Measurements from ENCODE around the gene CACNA2D1. TPM values are rescaled to one million over a fixed set of nuclear protein-coding genes. Genes with fewer than 3 reads are reported as not detected.

The CACNA2D1 gene
- total and polyA plus RNA-seq, 8 donors = 0.79 to 5.0 (median 2.1) TPM

GRCh38 chr7:82247814-82248433, 195.7 kb downstream of the CACNA2D1 start:
- H3K4me3 ChIP-seq = no peak overlapping the region
- ATAC-seq = peak in 2 of 4 donors; percentile 42 to 51
- intact Hi-C loops (cut with DNase I) = no loop called here
- no peak for FAIRE-seq
- no peaks in the 10 kb centered on the region for H3K9me3 ChIP-seq
- WGBS, 2 donors = 54 to 80% methylated on average over 3 of the region's 3 CpGs
- H3K27ac ChIP-seq = no peak overlapping the region
- no peaks in the 10 kb centered on the region for H3K4me1 ChIP-seq
- no peaks in the 10 kb centered on the region for H3K36me3 ChIP-seq
- no peaks in the 10 kb centered on the region for H3K27me3 ChIP-seq
- TF ChIP-seq CTCF (IDR thresholded peaks at IDR 0.05) = peak in 2 of 4 donors; percentile 16 to 19
- no peak for DNase-seq

GRCh38 chr7:82244947-82245517, 198.5 kb downstream of the CACNA2D1 start:
- FAIRE-seq = no peak
- intact Hi-C loops (cut with DNase I) = no loop called here
- no peaks in the 10 kb centered on the region for H3K9me3 ChIP-seq
- 60 to 67% methylated on average over 3 of the region's 3 CpGs for WGBS, 2 donors
- no peaks in the 10 kb centered on the region for H3K4me1 ChIP-seq
- H3K27me3 ChIP-seq = peaks cover 0 to 8% (median 0%) of the 10 kb centered on the region in 4 donors
- no peak for DNase-seq
- no peak for TF ChIP-seq CTCF (IDR thresholded peaks at IDR 0.05)
- H3K36me3 ChIP-seq = no peaks in the 10 kb centered on the region
- H3K4me3 ChIP-seq = no peak overlapping the region
- no peak for ATAC-seq
- no peak overlapping the region for H3K27ac ChIP-seq

GRCh38 chr7:82241356-82241755, 202.2 kb downstream of the CACNA2D1 start:
- intact Hi-C loops (cut with DNase I) = no loop called here
- FAIRE-seq (no peak), ATAC-seq (no peak), DNase-seq (no peak)
- H3K4me1 ChIP-seq = no peaks in the 10 kb centered on the region
- no peak overlapping the region for H3K4me3 ChIP-seq
- H3K27me3 ChIP-seq = peaks cover 0 to 19% (median 3%) of the 10 kb centered on the region in 4 donors
- no peaks in the 10 kb centered on the region for H3K36me3 ChIP-seq
- no peak overlapping the region for H3K27ac ChIP-seq
- no peak for TF ChIP-seq CTCF (IDR thresholded peaks at IDR 0.05)
- no peaks in the 10 kb centered on the region for H3K9me3 ChIP-seq

GRCh38 chr7:82235713-82236112, 207.9 kb downstream of the CACNA2D1 start:
- FAIRE-seq = no peak
- H3K9me3 ChIP-seq = no peaks in the 10 kb centered on the region
- WGBS, 2 donors = 79 to 94% methylated on average over 2 of the region's 2 CpGs
- ATAC-seq = no peak
- DNase-seq = no peak
- intact Hi-C loops (cut with DNase I) = no loop called here
- no peak overlapping the region for H3K27ac ChIP-seq
- H3K27me3 ChIP-seq = peaks cover 0 to 11% (median 3%) of the 10 kb centered on the region in 4 donors
- H3K4me3 ChIP-seq = no peak overlapping the region
- H3K4me1 ChIP-seq = no peaks in the 10 kb centered on the region
- H3K36me3 ChIP-seq = no peaks in the 10 kb centered on the region
- no peak for TF ChIP-seq CTCF (IDR thresholded peaks at IDR 0.05)

- intact Hi-C loops (cut with DNase I) = no loop called here
- H3K9me3 ChIP-seq = no peaks in the 10 kb centered on the region
- H3K27me3 ChIP-seq = peaks cover 0 to 11% (median 3%) of the 10 kb centered on the region in 4 donors
- 27 to 31% methylated on average over 4 of the region's 4 CpGs for WGBS, 2 donors
- FAIRE-seq (peak; percentile 96), ATAC-seq (peak in 3 of 4 donors; percentile 25 to 49 (median 39)), DNase-seq (no peak)
- H3K4me3 ChIP-seq = no peak overlapping the region
- TF ChIP-seq CTCF (IDR thresholded peaks at IDR 0.05) = peak in 3 of 4 donors; percentile 11 to 41 (median 32)
- no peaks in the 10 kb centered on the region for H3K36me3 ChIP-seq
- no peak overlapping the region for H3K27ac ChIP-seq
- H3K4me1 ChIP-seq = no peaks in the 10 kb centered on the region
Measured at GRCh38 chr7:82234457-82235049, 209.0 kb downstream of the CACNA2D1 start.

Measured in pancreas (tissue), 10 donors.